OCI-LY1 (cell line): ENCODE results near the gene ELL2.
"Not testable (repeated sequence)": the region's sequence is repeated elsewhere in the genome, so short reads cannot be mapped to it uniquely, and the experiment has no call there.

Experiments used
- H2AFZ ChIP-seq: fragments of 200-600 bp; sonication (generic), shearing (Covaris generic); 2 replicates; pipeline ENCODE4 v1.6.0; 2014; ENCODE audit warnings: antibody characterized with exemption, mild to moderate bottlenecking, low read length
- H3F3A ChIP-seq: fragments of 200-600 bp; sonication (generic), shearing (Covaris generic); 2 replicates; pipeline ENCODE4 v1.6.0; 2014; ENCODE audit warnings: mild to moderate bottlenecking, antibody characterized with exemption, low read length, moderate library complexity; ENCODE audit not compliant: insufficient read depth
- H3K27ac ChIP-seq: fragments of 200-600 bp; sonication (generic); 2 replicates; pipeline ENCODE4 v1.5.1; 2014; ENCODE audit warnings: low read length, mixed run types, mild to moderate bottlenecking, low read depth; ENCODE audit not compliant: poor library complexity, severe bottlenecking
- H3K27me3 ChIP-seq: fragments of 200-600 bp; sonication (generic); 2 replicates; pipeline ENCODE4 v1.6.0; 2014; ENCODE audit warnings: antibody characterized with exemption, mild to moderate bottlenecking, low read length, moderate library complexity; ENCODE audit not compliant: insufficient read depth
- H3K36me3 ChIP-seq: fragments of 200-600 bp; sonication (generic); 2 replicates; pipeline ENCODE4 v1.6.1; 2014; ENCODE audit warnings: mild to moderate bottlenecking, antibody characterized with exemption, low read length, moderate library complexity, mixed read lengths; ENCODE audit not compliant: insufficient read depth
- H3K4me1 ChIP-seq: fragments of 200-600 bp; sonication (generic); 2 replicates; pipeline ENCODE4 v1.5.1; 2014; ENCODE audit warnings: mild to moderate bottlenecking, low read length, moderate library complexity; ENCODE audit not compliant: insufficient read depth, severe bottlenecking
- H3K4me2 ChIP-seq: fragments of 200-600 bp; sonication (generic), shearing (Covaris generic); 2 replicates; pipeline ENCODE4 v1.6.1; 2014; ENCODE audit warnings: low read length
- H3K4me3 ChIP-seq: fragments of 200-600 bp; sonication (generic); 2 replicates; pipeline ENCODE4 v1.5.1; 2014; ENCODE audit warnings: low read length, low read depth, mild to moderate bottlenecking, mixed read lengths; ENCODE audit not compliant: poor library complexity, severe bottlenecking
- H3K79me2 ChIP-seq: fragments of 200-600 bp; shearing (Covaris generic); 2 replicates; pipeline ENCODE4 v1.6.1; 2016; ENCODE audit warnings: mixed run types, low read length, mixed read lengths; ENCODE audit not compliant: insufficient read depth
- H3K9ac ChIP-seq: fragments of 200-600 bp; sonication (generic), shearing (Covaris generic); 2 replicates; pipeline ENCODE4 v1.6.1; 2014; ENCODE audit warnings: mild to moderate bottlenecking, low read length, mixed read lengths
- H3K9me2 ChIP-seq: fragments of 200-600 bp; sonication (generic), shearing (Covaris generic); 2 replicates; pipeline ENCODE4 v1.6.1; 2014; ENCODE audit warnings: low read depth, mild to moderate bottlenecking, low read length, mixed read lengths
- H3K9me3 ChIP-seq: fragments of 200-600 bp; shearing (Covaris generic); 2 replicates; pipeline ENCODE4 v1.6.1; 2014; ENCODE audit warnings: low read length, mixed read lengths
- H4K20me1 ChIP-seq: fragments of 200-600 bp; sonication (generic), shearing (Covaris generic); 2 replicates; pipeline ENCODE4 v1.6.0; 2016; ENCODE audit warnings: mild to moderate bottlenecking, low read length; ENCODE audit not compliant: insufficient read depth
- CTCF ChIP-seq: fragments of 200-600 bp; sonication (generic), shearing (Covaris generic); IDR thresholded peaks from 2 replicates; pipeline ENCODE4 v1.5.1; 2017; ENCODE audit warnings: mild to moderate bottlenecking, antibody characterized with exemption, low read length, moderate library complexity, mixed read lengths
- EZH2 ChIP-seq: fragments of 200-600 bp; sonication (generic), shearing (Covaris generic); IDR thresholded peaks from 2 replicates; pipeline ENCODE4 v1.8.0; 2017; ENCODE audit warnings: borderline replicate concordance, mixed run types, mild to moderate bottlenecking, antibody characterized with exemption, low read length, moderate library complexity, mixed read lengths

Gene ELL2

GRCh38 chr5:95872346-95873268 is 89.0 kb downstream of the ELL2 start:
- TF ChIP-seq EZH2 (no peak), CTCF (no peak)
- Histone ChIP-seq H3K9me2 (no peaks in the 10 kb centered on the region), H3F3A (no peaks in the 10 kb centered on the region), H3K4me3 (no peak overlapping the region), H3K9ac (no peak overlapping the region), H3K4me2 (no peak overlapping the region), H4K20me1 (no peaks in the 10 kb centered on the region), H3K36me3 (no peaks in the 10 kb centered on the region), H3K9me3 (no peaks in the 10 kb centered on the region), H3K79me2 (no peaks in the 10 kb centered on the region), H3K27me3 (no peaks in the 10 kb centered on the region), H3K4me1 (no peaks in the 10 kb centered on the region), H3K27ac (no peak overlapping the region), H2AFZ (no peak overlapping the region)

GRCh38 chr5:95871146-95871806 is 90.4 kb downstream of the ELL2 start:
- Histone ChIP-seq H3K4me2 (no peak overlapping the region), H3K9me3 (no peaks in the 10 kb centered on the region), H3K9ac (no peak overlapping the region), H2AFZ (no peak overlapping the region), H3K27ac (no peak overlapping the region), H3K79me2 (no peaks in the 10 kb centered on the region), H3K9me2 (no peaks in the 10 kb centered on the region), H4K20me1 (no peaks in the 10 kb centered on the region), H3F3A (no peaks in the 10 kb centered on the region), H3K4me1 (no peaks in the 10 kb centered on the region), H3K36me3 (no peaks in the 10 kb centered on the region), H3K4me3 (no peak overlapping the region), H3K27me3 (no peaks in the 10 kb centered on the region)
- no peak for TF ChIP-seq CTCF
- no peak for TF ChIP-seq EZH2

- H4K20me1 ChIP-seq = no peaks in the 10 kb centered on the region
- H3K9me2 ChIP-seq = no peaks in the 10 kb centered on the region
- no peak overlapping the region for H3K9ac ChIP-seq
- H3K4me1 ChIP-seq = no peaks in the 10 kb centered on the region
- H3K4me3 ChIP-seq = no peak overlapping the region
- H3K79me2 ChIP-seq = no peaks in the 10 kb centered on the region
- TF ChIP-seq CTCF (no peak), EZH2 (no peak)
- no peak overlapping the region for H3K27ac ChIP-seq
- no peaks in the 10 kb centered on the region for H3K36me3 ChIP-seq
- no peak overlapping the region for H3K4me2 ChIP-seq
- no peaks in the 10 kb centered on the region for H3F3A ChIP-seq
- no peaks in the 10 kb centered on the region for H3K9me3 ChIP-seq
- no peaks in the 10 kb centered on the region for H3K27me3 ChIP-seq
- H2AFZ ChIP-seq = no peak overlapping the region
Observed at GRCh38 chr5:95870105-95870672, 91.5 kb downstream of the ELL2 start.

GRCh38 chr5:95869173-95869855 is 92.3 kb downstream of the ELL2 start:
- not testable (repeated sequence) for H3K4me3 ChIP-seq, H4K20me1 ChIP-seq, H3K27me3 ChIP-seq, H3K9me3 ChIP-seq, H3F3A ChIP-seq, H3K9me2 ChIP-seq, H3K4me1 ChIP-seq, H3K36me3 ChIP-seq, H2AFZ ChIP-seq, H3K79me2 ChIP-seq, H3K4me2 ChIP-seq, H3K27ac ChIP-seq, H3K9ac ChIP-seq
